A549 treated with CORT108297 at 1 μM for 4 hours (cell line): ENCODE data around the gene PGD. TPM values are rescaled to one million over a fixed set of nuclear protein-coding genes. Genes with fewer than 3 reads are reported as not detected.

ENCODE experiments used
- total RNA-seq: library from RNA; stranded (reverse); fragments of 200-300 nt; extraction: Qiagen RNA extraction; gene quantifications from 5 replicates; pipeline ENCODE4 v1.2.3, GENCODE V29; 2022

The PGD gene
- 1,032 to 1,170 TPM (median 1,135 TPM) in 5 replicates for total RNA-seq

GRCh38 chr1:10398734-10399443 is at the start of gene PGD:
Gene PGD (plus strand): TSS chr1:10399064. CDS start chr1:10399118, 54 bp downstream.

GRCh38 chr1:10430216-10431069 is 31.6 kb downstream of the PGD start, which contains the start of gene CENPS:
Gene CENPS (plus strand): TSS chr1:10430433. CDS start chr1:10430518, 85 bp downstream.

GRCh38 chr1:10449751-10450150 is 50.9 kb downstream of the PGD start, which contains the start of gene CORT:
Gene CORT (plus strand): TSS chr1:10450031. CDS start chr1:10450224, 193 bp downstream.

Other genes starting within 250 kb of the PGD start
- gene KIF1B, start 188.5 kb upstream of the PGD start, total RNA-seq = 11.0 to 14.5 TPM (median 13.5 TPM) in 5 replicates
- 29.3 to 32.3 TPM (median 29.8 TPM) in 5 replicates for gene CENPS, start 31.4 kb downstream of the PGD start, total RNA-seq
- gene CORT, start 51.0 kb downstream of the PGD start, total RNA-seq = 0.09 to 0.52 TPM (median 0.28 TPM) in 5 replicates
- gene DFFA, start 73.5 kb downstream of the PGD start, total RNA-seq = 20.9 to 26.6 TPM (median 25.4 TPM) in 5 replicates
- 13.3 to 16.6 TPM (median 15.7 TPM) in 5 replicates for gene PEX14, start 75.9 kb downstream of the PGD start, total RNA-seq